HUES48 (cell line): Measurements from ENCODE around the gene CRTAP.
"Not testable (repeated sequence)": the region's sequence is repeated elsewhere in the genome, so short reads cannot be mapped to it uniquely, and the experiment has no call there.

Source experiments
- H3K27ac ChIP-seq: one replicate; pipeline ENCODE4 v1.7.0; 2013; ENCODE audit warnings: low read depth, low read length, inconsistent platforms
- H3K27me3 ChIP-seq: 2 replicates; pipeline ENCODE4 v1.6.1; 2013; ENCODE audit warnings: mild to moderate bottlenecking, low read length; ENCODE audit not compliant: control insufficient read depth, insufficient read depth
- H3K36me3 ChIP-seq: 2 replicates; pipeline ENCODE4 v1.6.1; 2013; ENCODE audit warnings: low read length; ENCODE audit not compliant: control insufficient read depth, insufficient read depth
- H3K4me1 ChIP-seq: 2 replicates; pipeline ENCODE4 v1.6.1; 2013; ENCODE audit warnings: mild to moderate bottlenecking, low read length; ENCODE audit not compliant: control insufficient read depth, insufficient read depth
- H3K4me3 ChIP-seq: 2 replicates; pipeline ENCODE4 v1.5.1; 2013; ENCODE audit warnings: mild to moderate bottlenecking, low read depth, low read length
- H3K9ac ChIP-seq: 2 replicates; pipeline ENCODE4 v1.6.1; 2013; ENCODE audit warnings: mild to moderate bottlenecking, low read depth, low read length, moderate library complexity
- H3K9me3 ChIP-seq: 2 replicates; pipeline ENCODE4 v1.6.1; 2013; ENCODE audit warnings: low read length; ENCODE audit not compliant: control insufficient read depth, insufficient read depth

Gene CRTAP

GRCh38 chr3:33174711-33175414 lies 61.0 kb downstream of the CRTAP start:
- H3K4me3 ChIP-seq, result no peak overlapping the region
- H3K4me1 ChIP-seq, result no peaks in the 10 kb centered on the region
- no peaks in the 10 kb centered on the region for H3K27me3 ChIP-seq
- no peaks in the 10 kb centered on the region for H3K36me3 ChIP-seq
- H3K9ac ChIP-seq, result no peak overlapping the region
- no peak overlapping the region for H3K27ac ChIP-seq
- no peaks in the 10 kb centered on the region for H3K9me3 ChIP-seq

- no peak overlapping the region for H3K4me3 ChIP-seq
- H3K27ac ChIP-seq, result no peak overlapping the region
- H3K27me3 ChIP-seq, result no peaks in the 10 kb centered on the region
- no peak overlapping the region for H3K9ac ChIP-seq
- H3K4me1 ChIP-seq, result no peaks in the 10 kb centered on the region
- H3K9me3 ChIP-seq, result no peaks in the 10 kb centered on the region
- H3K36me3 ChIP-seq, result no peaks in the 10 kb centered on the region
These were observed 65.3 kb downstream of the CRTAP start for GRCh38 chr3:33179132-33179531.

GRCh38 chr3:33181229-33181628 lies 67.4 kb downstream of the CRTAP start:
- Histone ChIP-seq H3K27me3 (no peaks in the 10 kb centered on the region), H3K9me3 (no peaks in the 10 kb centered on the region), H3K27ac (no peak overlapping the region), H3K9ac (no peak overlapping the region), H3K4me3 (no peak overlapping the region), H3K36me3 (no peaks in the 10 kb centered on the region), H3K4me1 (no peaks in the 10 kb centered on the region)

GRCh38 chr3:33181641-33182040 lies 67.8 kb downstream of the CRTAP start:
- H3K4me1 ChIP-seq, H3K27me3 ChIP-seq, H3K9me3 ChIP-seq, H3K9ac ChIP-seq, H3K27ac ChIP-seq, H3K36me3 ChIP-seq, H3K4me3 ChIP-seq: not testable (repeated sequence)

GRCh38 chr3:33184863-33185262 lies 71.0 kb downstream of the CRTAP start:
- Histone ChIP-seq H3K27me3 (no peaks in the 10 kb centered on the region), H3K36me3 (no peaks in the 10 kb centered on the region), H3K27ac (no peak overlapping the region), H3K4me1 (no peaks in the 10 kb centered on the region), H3K9ac (no peak overlapping the region), H3K4me3 (no peak overlapping the region), H3K9me3 (no peaks in the 10 kb centered on the region)

- H3K27ac ChIP-seq, result no peak overlapping the region
- H3K27me3 ChIP-seq, result no peaks in the 10 kb centered on the region
- H3K9ac ChIP-seq, result no peak overlapping the region
These were observed 72.9 kb downstream of the CRTAP start for GRCh38 chr3:33186524-33187367.

GRCh38 chr3:33187368-33187634 lies 73.5 kb downstream of the CRTAP start:
- Histone ChIP-seq H3K27ac (no peak overlapping the region), H3K36me3 (no peaks in the 10 kb centered on the region), H3K9ac (no peak overlapping the region), H3K4me1 (no peaks in the 10 kb centered on the region), H3K4me3 (no peak overlapping the region), H3K27me3 (no peaks in the 10 kb centered on the region), H3K9me3 (no peaks in the 10 kb centered on the region)

More at GRCh38 chr3:33186524-33187367, 72.9 kb downstream of the CRTAP start:
- no peaks in the 10 kb centered on the region for H3K4me1 ChIP-seq
- no peaks in the 10 kb centered on the region for H3K9me3 ChIP-seq
- H3K4me3 ChIP-seq, result no peak overlapping the region
- H3K36me3 ChIP-seq, result no peaks in the 10 kb centered on the region

GRCh38 chr3:33194303-33194702 lies 80.5 kb downstream of the CRTAP start:
- H3K4me3 ChIP-seq, result no peak overlapping the region
- no peak overlapping the region for H3K27ac ChIP-seq
- H3K36me3 ChIP-seq, result no peaks in the 10 kb centered on the region
- H3K4me1 ChIP-seq, result no peaks in the 10 kb centered on the region
- H3K9ac ChIP-seq, result no peak overlapping the region
- no peaks in the 10 kb centered on the region for H3K9me3 ChIP-seq
- H3K27me3 ChIP-seq, result no peaks in the 10 kb centered on the region

GRCh38 chr3:33196538-33196937 lies 82.7 kb downstream of the CRTAP start:
- H3K27ac ChIP-seq, result no peak overlapping the region
- no peak overlapping the region for H3K9ac ChIP-seq
- no peak overlapping the region for H3K4me3 ChIP-seq
- no peaks in the 10 kb centered on the region for H3K36me3 ChIP-seq
- H3K4me1 ChIP-seq, result no peaks in the 10 kb centered on the region
- no peaks in the 10 kb centered on the region for H3K27me3 ChIP-seq
- no peaks in the 10 kb centered on the region for H3K9me3 ChIP-seq
